Measurements from ENCODE around the gene PIM1. TPM values are rescaled to one million over a fixed set of nuclear protein-coding genes. Genes with fewer than 3 reads are reported as not detected.

The PIM1 gene
- total RNA-seq, 1 experiment from 2014 or later, result 8.9 TPM

- Histone ChIP-seq H3K4me1 (ENCODE audit: insufficient read depth, low read length, poor library complexity, severe bottlenecking) (peaks cover 8% of the 10 kb centered on the region), H3K9me3 (ENCODE audit: low read depth, low read length, poor library complexity, severe bottlenecking) (no peaks in the 10 kb centered on the region), H3K27me3 (replicated peaks; ENCODE audit: insufficient read depth, low read depth, low read length, poor library complexity) (no peaks in the 10 kb centered on the region), H3K36me3 (ENCODE audit: insufficient read depth, low read length, poor library complexity, severe bottlenecking) (peaks cover 31% of the 10 kb centered on the region), H3K27ac (ENCODE audit: low read depth, low read length, poor library complexity, severe bottlenecking) (no peak overlapping the region), H3K4me3 (ENCODE audit: low read depth, low read length, poor library complexity, severe bottlenecking) (no peak overlapping the region)
- DNase-seq (ENCODE audit: low spot score), result no peak
- intact Hi-C loops (cut with micrococcal nuclease; ENCODE audit: unreplicated experiment), result loop anchor here (2.0 to 10.0 kb wide), 2 partner anchors 155 to 289 kb away; partner anchors contain the start of gene C6orf89
- ChIA-PET POLR2A (ENCODE audit: low non-redundant PET) (interaction anchor here (0.5 kb wide), 1 partner anchor 74 kb away, joined by 3 read pairs; no protein-coding TSS in a partner anchor), CTCF (interaction anchor here (5.4 kb wide), 1 partner anchor 122 kb away, joined by 38 read pairs; no protein-coding TSS in a partner anchor)
- no TSS peak for BruUV-seq (replicated peaks)
- TF ChIP-seq CTCF (conservative IDR thresholded peaks at IDR 0.05; ENCODE audit: low read depth, low read length), result no peak
- TF ChIP-seq EZH2 (IDR thresholded peaks at IDR 0.05; ENCODE audit: borderline replicate concordance, low read depth, low read length, poor library complexity, severe bottlenecking), result no peak
Observed at GRCh38 chr6:37173493-37174195, 3.7 kb downstream of the PIM1 start.

GRCh38 chr6:37174196-37174514, 4.2 kb downstream of the PIM1 start:
- Histone ChIP-seq H3K27me3 (replicated peaks; ENCODE audit: insufficient read depth, low read depth, low read length, poor library complexity) (no peaks in the 10 kb centered on the region), H3K27ac (ENCODE audit: low read depth, low read length, poor library complexity, severe bottlenecking) (no peak overlapping the region), H3K4me3 (ENCODE audit: low read depth, low read length, poor library complexity, severe bottlenecking) (no peak overlapping the region), H3K9me3 (ENCODE audit: low read depth, low read length, poor library complexity, severe bottlenecking) (no peaks in the 10 kb centered on the region), H3K36me3 (ENCODE audit: insufficient read depth, low read length, poor library complexity, severe bottlenecking) (peaks cover 31% of the 10 kb centered on the region), H3K4me1 (ENCODE audit: insufficient read depth, low read length, poor library complexity, severe bottlenecking) (peaks cover 8% of the 10 kb centered on the region)
- TF ChIP-seq CTCF (conservative IDR thresholded peaks at IDR 0.05; ENCODE audit: low read depth, low read length) (no peak), EZH2 (IDR thresholded peaks at IDR 0.05; ENCODE audit: borderline replicate concordance, low read depth, low read length, poor library complexity, severe bottlenecking) (no peak)
- ChIA-PET CTCF (interaction anchor here (5.4 kb wide), 1 partner anchor 123 kb away, joined by 38 read pairs; no protein-coding TSS in a partner anchor), POLR2A (ENCODE audit: low non-redundant PET) (interaction anchor here (0.5 kb wide), 1 partner anchor 74 kb away, joined by 3 read pairs; no protein-coding TSS in a partner anchor)
- intact Hi-C loops (cut with micrococcal nuclease; ENCODE audit: unreplicated experiment), result loop anchor here (10.0 kb wide), 1 partner anchor 289 kb away; the partner anchor contains the start of gene C6orf89
- no TSS peak for BruUV-seq (replicated peaks)
- DNase-seq (ENCODE audit: low spot score), result no peak

GRCh38 chr6:37174515-37175331, 4.8 kb downstream of the PIM1 start:
- TSS peak; percentile 10 for BruUV-seq (replicated peaks)

More at GRCh38 chr6:37174515-37175331, 4.8 kb downstream of the PIM1 start:
- POLR2A ChIA-PET (ENCODE audit: low non-redundant PET), result no interaction called here
- CTCF ChIA-PET, result interaction anchor here (5.4 kb wide), 1 partner anchor 123 kb away, joined by 38 read pairs; no protein-coding TSS in a partner anchor
- intact Hi-C loops (cut with micrococcal nuclease; ENCODE audit: unreplicated experiment), result loop anchor here (10.0 kb wide), 1 partner anchor 290 kb away; the partner anchor contains the start of gene C6orf89
- Histone ChIP-seq H3K27ac (ENCODE audit: low read depth, low read length, poor library complexity, severe bottlenecking) (no peak overlapping the region), H3K4me1 (ENCODE audit: insufficient read depth, low read length, poor library complexity, severe bottlenecking) (peaks cover 8% of the 10 kb centered on the region), H3K4me3 (ENCODE audit: low read depth, low read length, poor library complexity, severe bottlenecking) (no peak overlapping the region), H3K9me3 (ENCODE audit: low read depth, low read length, poor library complexity, severe bottlenecking) (no peaks in the 10 kb centered on the region), H3K36me3 (ENCODE audit: insufficient read depth, low read length, poor library complexity, severe bottlenecking) (peaks cover 31% of the 10 kb centered on the region), H3K27me3 (replicated peaks; ENCODE audit: insufficient read depth, low read depth, low read length, poor library complexity) (no peaks in the 10 kb centered on the region)
- DNase-seq (ENCODE audit: low spot score), result no peak
- TF ChIP-seq EZH2 (IDR thresholded peaks at IDR 0.05; ENCODE audit: borderline replicate concordance, low read depth, low read length, poor library complexity, severe bottlenecking), result no peak
- no peak for TF ChIP-seq CTCF (conservative IDR thresholded peaks at IDR 0.05; ENCODE audit: low read depth, low read length)

Data from A673 (cell line).